SK-N-SH (cell line): ENCODE data around the gene PNKP. TPM values are rescaled to one million over a fixed set of nuclear protein-coding genes. Genes with fewer than 3 reads are reported as not detected.

Experiments used
- CTCF ChIA-PET: fragments of 300-600, 350-600 bp; formaldehyde crosslinking; extraction: SDS; loops from one replicate; lab custom pipeline; 2021; lab: Yijun Ruan, JAX
- POLR2A ChIA-PET: fragments of 350-600 bp; sonication (Branson Sonifier 250); formaldehyde crosslinking; extraction: SDS; loops from one replicate; lab custom pipeline; 2020; ENCODE audit warnings: antibody characterized with exemption, inconsistent platforms; lab: Yijun Ruan, JAX
- DNase-seq: peaks from one replicate; pipeline ENCODE4 v3.0.0; 2012
- H2AFZ ChIP-seq: fragments of 200-600 bp; sonication (generic); 2 replicates; pipeline ENCODE4 v1.8.1; 2016; ENCODE audit warnings: antibody characterized with exemption, mild to moderate bottlenecking, low read depth
- H3F3A ChIP-seq: fragments of 200-600 bp; sonication (generic); replicated peaks from 2 replicates; pipeline ENCODE3; 2016; ENCODE audit warnings: antibody characterized with exemption, mild to moderate bottlenecking; ENCODE audit not compliant: insufficient read depth
- H3K27ac ChIP-seq, 2 experiments: fragments of 200-500 bp in 1 of 2; fragments of 200-600 bp in 1 of 2; sonication (Bioruptor generic) in 1 of 2; sonication (generic), shearing (Covaris generic) in 1 of 2; 2 replicates each; pipeline versions ENCODE4 v1.5.1 to v1.6.1; 2014 to 2016; ENCODE audit warnings: low read depth in 2 of 2, inconsistent platforms in 1 of 2, low read length in 1 of 2, mild to moderate bottlenecking in 1 of 2, mixed read lengths in 1 of 2
- H3K27me3 ChIP-seq: fragments of 200-600 bp; sonication (generic), shearing (Covaris generic); 2 replicates; pipeline ENCODE4 v1.6.1; 2016; ENCODE audit warnings: mixed run types; ENCODE audit not compliant: insufficient read depth
- H3K36me3 ChIP-seq, 2 experiments: fragments of 200-500 bp in 1 of 2; fragments of 200-600 bp in 1 of 2; sonication (Bioruptor generic) in 1 of 2; sonication (generic) in 1 of 2; replicated peaks in 1 of 2; 2 replicates each; pipeline versions ENCODE3 to v1.5.1; 2014 to 2016; ENCODE audit warnings: low read length in 1 of 2, mild to moderate bottlenecking in 1 of 2; ENCODE audit not compliant: insufficient read depth in 2 of 2, control insufficient read depth in 1 of 2
- H3K4me1 ChIP-seq, 2 experiments: fragments of 200-500 bp in 1 of 2; fragments of 200-600 bp in 1 of 2; sonication (Bioruptor generic) in 1 of 2; sonication (generic), shearing (Covaris generic) in 1 of 2; 2 replicates each; pipeline versions ENCODE4 v1.5.1 to v1.6.1; 2014 to 2016; ENCODE audit warnings: low read depth in 1 of 2, low read length in 1 of 2, mixed run types in 1 of 2; ENCODE audit not compliant: insufficient read depth in 2 of 2, control insufficient read depth in 1 of 2
- H3K4me2 ChIP-seq: fragments of 200-600 bp; sonication (generic), shearing (Covaris generic); 2 replicates; pipeline ENCODE4 v1.6.1; 2017; ENCODE audit warnings: mixed run types
- H3K4me3 ChIP-seq, 2 experiments: fragments of 200-500 bp in 1 of 2; fragments of 200-600 bp in 1 of 2; sonication (Bioruptor generic) in 1 of 2; sonication (generic), shearing (Covaris generic) in 1 of 2; 2 replicates each; pipeline versions ENCODE4 v1.5.1 to v1.8.1; 2014 to 2016; ENCODE audit warnings: low read depth in 2 of 2, inconsistent platforms in 1 of 2, low read length in 1 of 2, mild to moderate bottlenecking in 1 of 2, mixed read lengths in 1 of 2, moderate library complexity in 1 of 2
- H3K79me2 ChIP-seq: fragments of 200-600 bp; sonication (generic); 2 replicates; pipeline ENCODE4 v1.8.1; 2017; ENCODE audit warnings: mild to moderate bottlenecking; ENCODE audit not compliant: insufficient read depth
- H3K9ac ChIP-seq: fragments of 200-600 bp; sonication (generic); 2 replicates; pipeline ENCODE4 v1.6.1; 2017; ENCODE audit warnings: mixed run types
- H3K9me2 ChIP-seq: fragments of 200-600 bp; sonication (generic); 2 replicates; pipeline ENCODE4 v1.6.1; 2017; ENCODE audit warnings: mixed run types
- H3K9me3 ChIP-seq: fragments of 200-600 bp; sonication (generic); 2 replicates; pipeline ENCODE4 v1.6.1; 2017; ENCODE audit warnings: mixed run types, mild to moderate bottlenecking, moderate library complexity
- H4K20me1 ChIP-seq: fragments of 200-600 bp; sonication (generic); 2 replicates; pipeline ENCODE4 v1.6.1; 2017; ENCODE audit warnings: mild to moderate bottlenecking, mixed run types; ENCODE audit not compliant: insufficient read depth
- CTCF ChIP-seq: fragments of 200-600 bp; sonication (generic); IDR thresholded peaks from 2 replicates; pipeline ENCODE4 v1.6.1; 2017; ENCODE audit warnings: antibody characterized with exemption, mild to moderate bottlenecking, moderate library complexity
- EP300 ChIP-seq, 2 experiments: IDR thresholded peaks; 2 replicates each; pipeline versions ENCODE4 v1.4.0 to v1.6.1; 2012; ENCODE audit warnings: borderline replicate concordance in 1 of 2, low read depth in 1 of 2, low read length in 1 of 2
- FOXJ3 ChIP-seq: sonication (generic); formaldehyde crosslinking; IDR thresholded peaks from 2 replicates; pipeline ENCODE4 v1.5.1; 2020; ENCODE audit warnings: mild to moderate bottlenecking, missing genetic modification reagents
- GABPA ChIP-seq: IDR thresholded peaks from 2 replicates; pipeline ENCODE4 v1.4.0; 2012; ENCODE audit warnings: low read depth, mild to moderate bottlenecking
- GATA2 ChIP-seq: sonication (generic); formaldehyde crosslinking; IDR thresholded peaks from 2 replicates; pipeline ENCODE4 v1.5.0; 2020; ENCODE audit warnings: mild to moderate bottlenecking, missing genetic modification reagents
- IRF3 ChIP-seq: fragments of 150-350 bp; IDR thresholded peaks from 2 replicates; pipeline ENCODE4 v1.6.1; 2016; ENCODE audit warnings: mild to moderate bottlenecking, low read depth, low read length
- MAX ChIP-seq: IDR thresholded peaks from 2 replicates; pipeline ENCODE4 v1.4.0; 2012; ENCODE audit warnings: low read depth
- MXI1 ChIP-seq: IDR thresholded peaks from 2 replicates; pipeline ENCODE4 v1.6.1; 2012; ENCODE audit warnings: mild to moderate bottlenecking, low read depth, low read length, improper control_type of control experiment
- NRF1 ChIP-seq: IDR thresholded peaks from 2 replicates; pipeline ENCODE4 v1.6.1; 2012; ENCODE audit warnings: low read depth, mild to moderate bottlenecking, low read length
- POLR2AphosphoS5 ChIP-seq: IDR thresholded peaks from 2 replicates; pipeline ENCODE4 v1.6.1; 2012; ENCODE audit warnings: low read depth, low read length
- REST ChIP-seq: IDR thresholded peaks from 2 replicates; pipeline ENCODE4 v1.6.1; 2012; ENCODE audit warnings: mild to moderate bottlenecking, low read depth, low read length, moderate library complexity
- RFX5 ChIP-seq: IDR thresholded peaks from 2 replicates; pipeline ENCODE4 v1.6.1; 2012; ENCODE audit warnings: mild to moderate bottlenecking, improper control_type of control experiment, low read length
- TAF1 ChIP-seq: IDR thresholded peaks from 2 replicates; pipeline ENCODE4 v1.6.1; 2012; ENCODE audit warnings: low read depth, mild to moderate bottlenecking, low read length, moderate library complexity, borderline replicate concordance
- TCF12 ChIP-seq: IDR thresholded peaks from 2 replicates; pipeline ENCODE4 v1.4.0; 2012
- TEAD4 ChIP-seq: IDR thresholded peaks from 2 replicates; pipeline ENCODE4 v1.4.0; 2012; ENCODE audit warnings: mild to moderate bottlenecking, borderline replicate concordance; ENCODE audit not compliant: insufficient read depth
- USF1 ChIP-seq: IDR thresholded peaks from 2 replicates; pipeline ENCODE4 v1.4.0; 2012; ENCODE audit warnings: low read depth, borderline replicate concordance
- USF2 ChIP-seq: fragments of 150-350 bp; IDR thresholded peaks from 2 replicates; pipeline ENCODE4 v1.6.1; 2017; ENCODE audit warnings: antibody characterized with exemption, low read length, low read depth, borderline replicate concordance
- WGBS: methylation state at CpG from one replicate; pipeline ENCODE4 v1.1.6; 2017; ENCODE audit warnings: low lambda C conversion rate; 5-methylcytosine and 5-hydroxymethylcytosine counted together
- polyA plus RNA-seq, 3 experiments: library from polyadenylated mRNA; depleted of rRNA; stranded (reverse); fragments of >200 nt; gene quantifications; 2 replicates each; pipeline ENCODE4 v1.2.3, GENCODE V29; 2012

Gene PNKP
- polyA plus RNA-seq, 1 of the 3 experiments (the other 2 are of a cell fraction): 52.0 TPM

GRCh38 chr19:49904136-49904535 lies 36.8 kb upstream of the PNKP start (continued):
- TF ChIP-seq REST (no peak), MXI1 (no peak)

GRCh38 chr19:49896863-49897621 lies 29.7 kb upstream of the PNKP start, which contains the start of gene IL4I1:
Gene IL4I1, minus strand, starts transcription at chr19:49896887. Its CDS starts 727 bp downstream, at chr19:49896160.
- H3K4me1 ChIP-seq: no peaks in the 10 kb centered on the region; a peak in 2 of 4 replicates
- no peak within 1 kb of the TSS for H3K4me2 ChIP-seq
- H3K79me2 ChIP-seq: no peaks in the 10 kb centered on the region
- H3K27ac ChIP-seq: no peak within 1 kb of the TSS
- no peak for DNase-seq
- H3K9me3 ChIP-seq: no peaks in the 10 kb centered on the region
- H3K4me3 ChIP-seq: no peak within 1 kb of the TSS
- no peaks in the 10 kb centered on the region for H3K27me3 ChIP-seq
- H3K36me3 ChIP-seq: no peaks in the 10 kb centered on the region
- 73% methylated on average over 17 of the region's 20 CpGs for WGBS
- POLR2A ChIA-PET: no interaction called here
- no peaks in the 10 kb centered on the region for H4K20me1 ChIP-seq
- no peaks in the 10 kb centered on the region for H3K9me2 ChIP-seq
- H2AFZ ChIP-seq: no peak within 1 kb of the TSS; the same call in 1 of the 2 replicates
- H3F3A ChIP-seq: no peaks in the 10 kb centered on the region
- CTCF ChIA-PET: no interaction called here
- H3K9ac ChIP-seq: no peak within 1 kb of the TSS
- no peak for TF ChIP-seq POLR2AphosphoS5
- no peak for TF ChIP-seq GATA2 (CRISPR knock-in tag)
- TF ChIP-seq RFX5: no peak
- TF ChIP-seq REST: no peak
- TF ChIP-seq MAX: no peak
- no peak for TF ChIP-seq FOXJ3 (CRISPR knock-in tag)
- no peak for TF ChIP-seq TCF12
- no peak for TF ChIP-seq USF2
- no peak for TF ChIP-seq NRF1
- no peak for TF ChIP-seq EP300 (IDR thresholded peaks at IDR 0.05; ENCODE audit: borderline replicate concordance in 1 of 2, low read depth in 1 of 2, low read length in 1 of 2)
- TF ChIP-seq TEAD4: no peak
- TF ChIP-seq CTCF: no peak
- TF ChIP-seq IRF3: no peak
- TF ChIP-seq TAF1: no peak
- TF ChIP-seq GABPA: no peak
- TF ChIP-seq USF1: no peak
